NCI-H2171 (cell line): ENCODE results near the gene N4BP2L1.

ENCODE experiments used
- DNase-seq: peaks from one replicate; lab custom pipeline; 2025; lab: John Stamatoyannopoulos, UW

Gene N4BP2L1

DNA sequence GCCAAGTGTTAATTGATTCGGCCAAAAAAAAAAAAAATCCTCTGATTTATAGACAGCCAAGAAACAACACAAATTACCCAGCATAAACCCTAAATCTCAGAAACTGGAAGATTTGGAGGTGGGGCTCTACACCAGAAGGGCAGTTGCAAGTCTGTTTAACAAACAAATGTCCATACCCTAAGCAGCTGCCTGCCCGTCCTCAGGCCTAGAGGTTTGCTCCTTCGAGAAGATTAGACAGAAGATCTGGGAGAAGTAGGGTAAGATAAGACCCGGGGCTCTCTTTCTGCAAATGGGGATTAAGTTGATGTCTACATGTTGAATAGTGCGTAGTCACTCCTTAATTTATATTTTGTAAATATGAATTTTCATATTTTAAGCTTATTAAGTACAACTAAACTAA, 3.4 kb upstream of the N4BP2L1 start:
- no peak for DNase-seq

GRCh38 chr13:32430018-32430747, 2.3 kb upstream of the N4BP2L1 start:
- no peak for DNase-seq

- DNase-seq = no peak
Measured at GRCh38 chr13:32429433-32429909, 1.5 kb upstream of the N4BP2L1 start.

- no peak for DNase-seq
Measured at GRCh38 chr13:32428581-32429432, 877 bp upstream of the N4BP2L1 start.

- DNase-seq = no peak
Measured at GRCh38 chr13:32426990-32427851, 709 bp downstream of the N4BP2L1 start.

GRCh38 chr13:32426191-32426989, 1.5 kb downstream of the N4BP2L1 start:
- no peak for DNase-seq

DNA sequence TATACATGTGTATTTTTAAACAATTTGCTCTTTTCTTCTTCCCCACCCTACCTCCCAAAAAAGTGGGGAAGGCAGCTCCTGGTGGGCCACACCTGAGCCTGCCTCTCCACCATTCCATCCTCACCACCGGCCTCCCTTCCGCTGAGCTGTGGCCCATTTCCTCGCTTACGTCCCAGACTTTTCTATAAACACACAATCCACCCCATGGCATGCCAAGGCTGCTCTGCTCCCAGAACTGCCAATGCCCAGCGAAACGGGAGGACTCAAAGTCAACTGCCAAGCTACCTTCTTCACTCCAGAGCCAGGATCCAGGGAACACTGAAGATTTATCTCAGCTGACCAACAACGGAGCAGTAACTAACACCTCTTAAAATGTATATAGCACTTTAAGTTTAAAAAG, 2.8 kb downstream of the N4BP2L1 start:
- no peak for DNase-seq

DNA sequence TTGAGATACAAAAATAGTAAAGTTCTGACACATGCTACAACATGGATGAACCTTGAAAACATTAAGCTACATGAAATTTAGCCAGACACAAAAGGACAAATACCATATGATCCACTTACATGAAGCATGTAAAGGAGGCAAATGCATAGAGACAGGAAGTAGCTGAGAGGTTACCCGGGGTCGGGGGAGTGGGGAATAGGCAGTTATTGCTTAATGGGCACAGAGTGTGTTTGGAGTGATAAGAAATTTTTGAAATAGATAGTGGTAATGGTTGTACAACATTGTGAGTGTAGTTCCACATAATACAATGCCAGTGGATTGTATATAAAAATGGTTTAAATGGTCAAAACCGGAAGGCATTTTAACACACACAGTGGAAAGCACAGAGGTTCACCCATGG, 4.3 kb downstream of the N4BP2L1 start:
- no peak for DNase-seq

DNA sequence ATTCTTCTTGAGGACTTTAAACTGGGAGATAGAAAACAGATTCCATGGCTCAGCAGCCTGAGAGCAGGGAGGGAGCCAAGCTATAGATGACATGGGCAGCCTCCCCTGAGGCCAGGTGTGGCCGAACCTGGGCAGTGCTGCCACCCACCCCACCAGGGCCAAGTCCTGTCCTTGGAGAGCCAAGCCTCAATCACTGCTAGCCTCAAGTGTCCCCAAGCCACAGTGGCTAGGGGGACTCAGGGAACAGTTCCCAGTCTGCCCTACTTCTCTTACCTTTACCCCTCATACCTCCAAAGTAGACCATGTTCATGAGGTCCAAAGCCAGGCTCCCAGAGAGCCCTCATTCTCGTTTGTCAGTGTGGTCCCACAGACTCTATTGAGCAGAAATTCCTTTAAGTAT, 8.1 kb downstream of the N4BP2L1 start:
- DNase-seq = no peak

- DNase-seq = no peak
Measured at GRCh38 chr13:32417995-32418394, 9.9 kb downstream of the N4BP2L1 start.

DNA sequence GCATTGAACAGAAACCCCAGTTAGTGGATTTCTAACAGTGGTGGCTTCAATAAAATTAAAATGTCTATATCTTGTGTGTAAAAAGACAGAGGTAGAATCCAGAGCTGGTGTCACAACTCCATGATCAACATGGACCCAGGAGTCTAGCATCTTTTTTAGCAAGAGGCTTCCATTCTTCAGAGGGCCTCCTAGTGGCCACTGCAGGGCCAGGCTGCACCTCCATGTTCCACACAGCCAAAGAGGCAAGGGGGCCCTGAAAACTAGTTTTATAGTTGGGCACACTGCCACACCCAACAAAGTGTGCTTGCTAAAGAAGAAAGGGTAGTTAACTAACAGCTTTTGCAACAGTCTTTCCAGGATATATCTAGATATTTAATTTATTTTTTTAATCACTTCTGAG, 12.9 kb downstream of the N4BP2L1 start:
- no peak for DNase-seq

- DNase-seq = no peak
Measured at GRCh38 chr13:32414580-32414979, 13.3 kb downstream of the N4BP2L1 start.

GRCh38 chr13:32413284-32413683, 14.6 kb downstream of the N4BP2L1 start:
- DNase-seq = no peak

DNA sequence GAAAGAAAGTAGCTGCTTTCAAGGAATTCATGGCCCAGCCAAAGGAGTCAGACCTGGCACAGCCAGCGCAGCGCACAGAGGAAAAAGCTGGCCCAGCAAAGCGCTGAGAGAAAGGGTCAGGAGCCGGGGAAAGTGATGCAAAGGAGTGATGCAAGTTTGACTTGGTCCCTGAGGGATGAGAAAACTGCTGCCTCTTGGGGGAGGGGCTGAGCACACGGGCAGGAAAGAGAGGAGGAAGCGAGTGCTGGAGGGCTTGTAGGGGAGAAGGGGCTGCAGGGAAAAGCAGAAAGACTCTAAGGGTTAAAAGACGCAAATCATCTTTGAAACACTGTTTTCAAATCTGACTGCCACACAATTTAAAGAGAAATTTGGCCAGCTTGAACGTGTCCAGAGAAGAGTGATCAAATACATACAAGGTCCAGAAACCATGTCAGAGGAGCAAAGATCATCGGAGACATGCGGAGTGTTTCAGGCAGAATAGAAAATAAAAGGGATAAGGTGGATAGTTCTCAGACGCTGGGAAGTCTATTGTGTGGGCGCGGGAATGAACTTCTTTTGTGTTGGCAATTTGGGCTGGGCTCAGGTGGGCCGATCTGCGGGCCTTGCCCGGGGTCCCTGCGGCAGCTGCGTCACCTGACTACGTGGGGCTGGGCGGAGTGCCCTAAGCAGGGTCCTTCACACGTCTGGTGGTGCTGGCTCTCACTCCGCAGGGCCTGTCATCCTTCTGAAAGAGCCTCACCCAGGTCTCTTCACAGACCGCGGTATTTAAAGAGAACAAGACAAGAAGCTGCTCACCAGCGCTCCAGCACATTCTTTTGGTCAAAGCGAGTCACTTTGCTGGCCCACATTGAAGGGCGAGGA, 18.1 kb downstream of the N4BP2L1 start:
- DNase-seq = no peak

DNA sequence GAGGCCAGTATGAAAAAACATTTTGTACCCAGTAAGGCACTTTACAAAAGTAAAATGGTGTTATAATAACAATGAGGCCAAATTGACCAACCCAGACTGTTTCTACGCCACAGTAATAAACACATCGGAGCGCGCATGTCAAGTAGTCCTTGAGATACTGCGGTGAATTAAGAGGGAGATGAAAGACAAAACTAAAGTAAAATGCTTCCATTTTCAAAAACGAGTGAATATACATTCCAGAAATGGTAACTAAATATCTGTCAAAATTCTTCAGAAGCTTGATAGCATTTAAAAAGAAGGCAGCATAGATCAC, 19.0 kb downstream of the N4BP2L1 start:
- DNase-seq = no peak

- no peak for DNase-seq
Measured at GRCh38 chr13:32408296-32409000, 19.5 kb downstream of the N4BP2L1 start.

GRCh38 chr13:32407854-32408253, 20.1 kb downstream of the N4BP2L1 start:
- DNase-seq = no peak

- DNase-seq = no peak
Measured at GRCh38 chr13:32403108-32403507, 24.8 kb downstream of the N4BP2L1 start.

- DNase-seq = no peak
Measured at GRCh38 chr13:32391101-32391619, 36.8 kb downstream of the N4BP2L1 start.

DNA sequence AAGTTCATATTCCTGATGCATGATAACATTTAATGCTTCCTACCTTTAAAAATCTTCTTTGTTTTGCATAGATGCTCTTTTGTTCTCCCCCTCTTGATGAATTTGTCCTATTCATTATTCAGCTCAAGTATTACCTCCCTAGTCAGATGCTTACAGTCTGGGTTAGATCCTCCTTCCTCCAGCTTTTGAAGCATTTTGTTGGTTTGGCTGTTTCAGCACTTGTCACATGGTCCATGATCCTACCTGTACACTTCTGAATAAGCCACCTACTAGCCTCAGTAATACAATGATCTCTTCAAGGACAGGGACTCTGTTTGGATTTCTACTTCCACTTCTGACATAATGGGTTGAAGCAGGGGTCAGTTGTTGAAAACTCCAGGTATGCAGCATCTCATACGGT, 37.4 kb downstream of the N4BP2L1 start:
- DNase-seq = no peak
